Neural cell (in vitro differentiated cells): ENCODE results near the gene ARSB.

Source experiments
- EP300 ChIP-seq: fragments of 450-650 bp; conservative IDR thresholded peaks from 2 replicates; pipeline ENCODE4 v1.6.1; 2014; ENCODE audit warnings: antibody characterized with exemption, mild to moderate bottlenecking, moderate library complexity; ENCODE audit not compliant: poor library complexity, severe bottlenecking
- EZH2 ChIP-seq: fragments of 200-600, 300-800 bp; shearing (Covaris generic), sonication (generic); IDR thresholded peaks from 2 replicates; pipeline ENCODE4 v1.6.1; 2014; ENCODE audit warnings: antibody characterized with exemption, low read length, borderline replicate concordance, mild to moderate bottlenecking; ENCODE audit not compliant: insufficient read depth, poor library complexity, severe bottlenecking
- POLR2AphosphoS5 ChIP-seq: IDR thresholded peaks from 2 replicates; pipeline ENCODE4 v1.6.1; 2012
- RAD21 ChIP-seq: fragments of 450-650 bp; conservative IDR thresholded peaks from 2 replicates; pipeline ENCODE4 v1.6.1; 2014; ENCODE audit warnings: antibody characterized with exemption, mild to moderate bottlenecking, moderate library complexity
- SMC3 ChIP-seq: fragments of 450-650 bp; conservative IDR thresholded peaks from 2 replicates; pipeline ENCODE4 v1.6.1; 2014; ENCODE audit warnings: antibody characterized with exemption, mild to moderate bottlenecking, moderate library complexity; ENCODE audit not compliant: poor library complexity
- TAF1 ChIP-seq: IDR thresholded peaks from 2 replicates; pipeline ENCODE4 v1.6.1; 2012; ENCODE audit warnings: low read depth
- TF ChIP-seq, protein P1 (sequence below): fragments of 450-650 bp; IDR thresholded peaks from 2 replicates; pipeline ENCODE4 v1.5.1; 2014; ENCODE audit warnings: antibody characterized with exemption, mild to moderate bottlenecking, moderate library complexity; ENCODE audit not compliant: poor library complexity, severe bottlenecking
- TF ChIP-seq, protein P2 (sequence below): IDR thresholded peaks from 2 replicates; pipeline ENCODE4 v1.6.1; 2012; ENCODE audit warnings: borderline replicate concordance

DNA sequence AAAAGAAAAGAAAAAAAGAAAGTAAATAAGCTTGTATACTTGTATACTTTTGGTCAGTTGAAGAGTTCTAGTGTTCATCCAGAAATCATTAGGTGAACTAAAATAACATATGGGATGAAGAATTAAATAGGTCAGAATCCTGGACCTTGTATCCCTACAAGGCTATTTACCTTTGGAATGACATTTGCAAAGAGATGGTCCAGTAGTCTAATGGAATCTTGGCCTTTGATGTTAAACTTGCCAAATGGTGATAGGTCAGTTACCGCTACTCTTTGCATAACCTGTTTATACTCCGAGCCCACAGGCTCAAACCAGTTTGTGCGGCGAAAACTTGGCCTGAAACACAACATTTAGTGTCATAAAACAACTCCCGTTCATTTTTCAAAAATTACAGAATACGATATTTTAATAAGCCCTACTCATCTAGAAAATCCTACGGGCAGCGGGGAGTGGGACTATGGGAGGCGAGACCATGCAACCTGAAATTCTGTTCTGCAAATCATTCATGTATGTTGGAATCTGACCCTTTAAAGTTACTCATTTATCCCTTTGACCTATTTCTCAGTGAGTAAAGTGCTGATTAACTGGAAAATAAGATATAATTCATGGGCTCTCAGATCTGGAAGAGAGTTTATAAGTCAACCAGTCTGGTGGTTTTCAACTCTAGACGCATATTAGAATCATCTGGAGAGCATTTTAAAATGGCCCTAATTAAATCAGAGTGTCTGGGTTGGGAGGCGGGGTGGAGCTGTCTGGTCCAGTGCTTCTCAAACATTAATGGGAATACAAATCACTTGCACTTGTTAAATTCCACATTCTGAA is 45.8 kb upstream of the ARSB start:
- TF ChIP-seq, protein P1, sequence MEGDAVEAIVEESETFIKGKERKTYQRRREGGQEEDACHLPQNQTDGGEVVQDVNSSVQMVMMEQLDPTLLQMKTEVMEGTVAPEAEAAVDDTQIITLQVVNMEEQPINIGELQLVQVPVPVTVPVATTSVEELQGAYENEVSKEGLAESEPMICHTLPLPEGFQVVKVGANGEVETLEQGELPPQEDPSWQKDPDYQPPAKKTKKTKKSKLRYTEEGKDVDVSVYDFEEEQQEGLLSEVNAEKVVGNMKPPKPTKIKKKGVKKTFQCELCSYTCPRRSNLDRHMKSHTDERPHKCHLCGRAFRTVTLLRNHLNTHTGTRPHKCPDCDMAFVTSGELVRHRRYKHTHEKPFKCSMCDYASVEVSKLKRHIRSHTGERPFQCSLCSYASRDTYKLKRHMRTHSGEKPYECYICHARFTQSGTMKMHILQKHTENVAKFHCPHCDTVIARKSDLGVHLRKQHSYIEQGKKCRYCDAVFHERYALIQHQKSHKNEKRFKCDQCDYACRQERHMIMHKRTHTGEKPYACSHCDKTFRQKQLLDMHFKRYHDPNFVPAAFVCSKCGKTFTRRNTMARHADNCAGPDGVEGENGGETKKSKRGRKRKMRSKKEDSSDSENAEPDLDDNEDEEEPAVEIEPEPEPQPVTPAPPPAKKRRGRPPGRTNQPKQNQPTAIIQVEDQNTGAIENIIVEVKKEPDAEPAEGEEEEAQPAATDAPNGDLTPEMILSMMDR = no peak
- TF ChIP-seq TAF1 (no peak), EZH2 (no peak), POLR2AphosphoS5 (no peak), EP300 (no peak), RAD21 (no peak), SMC3 (no peak)
- TF ChIP-seq, protein P2, sequence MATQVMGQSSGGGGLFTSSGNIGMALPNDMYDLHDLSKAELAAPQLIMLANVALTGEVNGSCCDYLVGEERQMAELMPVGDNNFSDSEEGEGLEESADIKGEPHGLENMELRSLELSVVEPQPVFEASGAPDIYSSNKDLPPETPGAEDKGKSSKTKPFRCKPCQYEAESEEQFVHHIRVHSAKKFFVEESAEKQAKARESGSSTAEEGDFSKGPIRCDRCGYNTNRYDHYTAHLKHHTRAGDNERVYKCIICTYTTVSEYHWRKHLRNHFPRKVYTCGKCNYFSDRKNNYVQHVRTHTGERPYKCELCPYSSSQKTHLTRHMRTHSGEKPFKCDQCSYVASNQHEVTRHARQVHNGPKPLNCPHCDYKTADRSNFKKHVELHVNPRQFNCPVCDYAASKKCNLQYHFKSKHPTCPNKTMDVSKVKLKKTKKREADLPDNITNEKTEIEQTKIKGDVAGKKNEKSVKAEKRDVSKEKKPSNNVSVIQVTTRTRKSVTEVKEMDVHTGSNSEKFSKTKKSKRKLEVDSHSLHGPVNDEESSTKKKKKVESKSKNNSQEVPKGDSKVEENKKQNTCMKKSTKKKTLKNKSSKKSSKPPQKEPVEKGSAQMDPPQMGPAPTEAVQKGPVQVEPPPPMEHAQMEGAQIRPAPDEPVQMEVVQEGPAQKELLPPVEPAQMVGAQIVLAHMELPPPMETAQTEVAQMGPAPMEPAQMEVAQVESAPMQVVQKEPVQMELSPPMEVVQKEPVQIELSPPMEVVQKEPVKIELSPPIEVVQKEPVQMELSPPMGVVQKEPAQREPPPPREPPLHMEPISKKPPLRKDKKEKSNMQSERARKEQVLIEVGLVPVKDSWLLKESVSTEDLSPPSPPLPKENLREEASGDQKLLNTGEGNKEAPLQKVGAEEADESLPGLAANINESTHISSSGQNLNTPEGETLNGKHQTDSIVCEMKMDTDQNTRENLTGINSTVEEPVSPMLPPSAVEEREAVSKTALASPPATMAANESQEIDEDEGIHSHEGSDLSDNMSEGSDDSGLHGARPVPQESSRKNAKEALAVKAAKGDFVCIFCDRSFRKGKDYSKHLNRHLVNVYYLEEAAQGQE = no peak
